ENCODE data around the gene PTGFR. TPM values are rescaled to one million over a fixed set of nuclear protein-coding genes. Genes with fewer than 3 reads are reported as not detected.

Gene PTGFR
- polyA plus RNA-seq, 1 experiment = 2.0 TPM

DNA sequence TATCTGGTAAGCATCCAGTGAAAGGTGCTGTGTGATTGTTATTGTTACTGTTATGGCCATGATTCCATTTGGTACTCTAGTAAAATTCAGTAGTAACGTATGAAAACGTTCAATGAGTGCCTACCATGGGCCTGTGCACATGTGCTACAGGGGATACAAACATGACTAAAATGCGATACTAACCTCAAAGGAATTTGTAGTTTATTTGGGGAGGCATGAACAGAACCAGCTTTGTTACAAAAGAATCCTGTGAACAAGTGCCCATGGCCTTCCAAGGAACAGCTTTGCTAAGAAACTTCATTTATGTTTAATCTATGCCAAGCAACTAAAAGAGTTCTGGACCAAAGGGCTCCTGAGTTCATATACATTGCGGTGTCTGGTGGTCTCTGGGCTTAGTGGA is 28.7 kb downstream of the PTGFR start:
- H3K9me3 ChIP-seq (ENCODE audit: control insufficient read depth, insufficient read depth, low read length) = no peaks in the 10 kb centered on the region
- TF ChIP-seq, protein P1, sequence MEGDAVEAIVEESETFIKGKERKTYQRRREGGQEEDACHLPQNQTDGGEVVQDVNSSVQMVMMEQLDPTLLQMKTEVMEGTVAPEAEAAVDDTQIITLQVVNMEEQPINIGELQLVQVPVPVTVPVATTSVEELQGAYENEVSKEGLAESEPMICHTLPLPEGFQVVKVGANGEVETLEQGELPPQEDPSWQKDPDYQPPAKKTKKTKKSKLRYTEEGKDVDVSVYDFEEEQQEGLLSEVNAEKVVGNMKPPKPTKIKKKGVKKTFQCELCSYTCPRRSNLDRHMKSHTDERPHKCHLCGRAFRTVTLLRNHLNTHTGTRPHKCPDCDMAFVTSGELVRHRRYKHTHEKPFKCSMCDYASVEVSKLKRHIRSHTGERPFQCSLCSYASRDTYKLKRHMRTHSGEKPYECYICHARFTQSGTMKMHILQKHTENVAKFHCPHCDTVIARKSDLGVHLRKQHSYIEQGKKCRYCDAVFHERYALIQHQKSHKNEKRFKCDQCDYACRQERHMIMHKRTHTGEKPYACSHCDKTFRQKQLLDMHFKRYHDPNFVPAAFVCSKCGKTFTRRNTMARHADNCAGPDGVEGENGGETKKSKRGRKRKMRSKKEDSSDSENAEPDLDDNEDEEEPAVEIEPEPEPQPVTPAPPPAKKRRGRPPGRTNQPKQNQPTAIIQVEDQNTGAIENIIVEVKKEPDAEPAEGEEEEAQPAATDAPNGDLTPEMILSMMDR (IDR thresholded peaks at IDR 0.05; ENCODE audit: low read depth, low read length) = no peak
- H3K27me3 ChIP-seq (ENCODE audit: control insufficient read depth, insufficient read depth, low read length) = no peaks in the 10 kb centered on the region
- peak; percentile 21 for DNase-seq (ENCODE audit: low read depth, low spot score)
- CTCF ChIA-PET = no interaction called here
- POLR2A ChIA-PET = no interaction called here
- H3K4me3 ChIP-seq (ENCODE audit: low read depth, low read length) = no peak overlapping the region
- H3K27ac ChIP-seq (ENCODE audit: low read depth, low read length) = no peak overlapping the region

DNA sequence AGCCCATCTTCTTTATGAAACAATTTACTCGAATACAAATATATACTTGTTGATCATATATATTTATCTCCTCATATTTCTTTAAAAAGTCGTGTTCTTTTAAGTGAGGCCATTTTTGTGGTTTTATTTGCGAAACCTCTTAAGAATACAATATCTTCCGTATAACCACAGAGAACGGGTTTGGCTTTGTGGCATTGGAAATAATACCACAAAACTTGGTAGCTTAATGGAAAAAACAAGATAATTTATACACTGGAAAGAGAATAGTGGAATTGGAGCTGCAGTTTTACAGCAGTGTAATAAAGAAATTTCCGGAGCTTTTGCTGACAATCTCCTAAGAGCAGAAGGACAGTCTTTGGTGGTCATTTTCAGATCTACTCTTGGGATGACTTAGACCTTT is 29.4 kb downstream of the PTGFR start:
- Histone ChIP-seq H3K27me3 (ENCODE audit: control insufficient read depth, insufficient read depth, low read length) (no peaks in the 10 kb centered on the region), H3K4me3 (ENCODE audit: low read depth, low read length) (no peak overlapping the region), H3K9me3 (ENCODE audit: control insufficient read depth, insufficient read depth, low read length) (no peaks in the 10 kb centered on the region), H3K27ac (ENCODE audit: low read depth, low read length) (no peak overlapping the region)
- CTCF ChIA-PET = interaction anchor here (0.7 kb wide), 1 partner anchor 87 kb away, joined by 4 read pairs; no protein-coding TSS in a partner anchor
- TF ChIP-seq, protein P1 (IDR thresholded peaks at IDR 0.05; ENCODE audit: low read depth, low read length) = no peak
- POLR2A ChIA-PET = no interaction called here
- no peak for DNase-seq (ENCODE audit: low read depth, low spot score)

DNA sequence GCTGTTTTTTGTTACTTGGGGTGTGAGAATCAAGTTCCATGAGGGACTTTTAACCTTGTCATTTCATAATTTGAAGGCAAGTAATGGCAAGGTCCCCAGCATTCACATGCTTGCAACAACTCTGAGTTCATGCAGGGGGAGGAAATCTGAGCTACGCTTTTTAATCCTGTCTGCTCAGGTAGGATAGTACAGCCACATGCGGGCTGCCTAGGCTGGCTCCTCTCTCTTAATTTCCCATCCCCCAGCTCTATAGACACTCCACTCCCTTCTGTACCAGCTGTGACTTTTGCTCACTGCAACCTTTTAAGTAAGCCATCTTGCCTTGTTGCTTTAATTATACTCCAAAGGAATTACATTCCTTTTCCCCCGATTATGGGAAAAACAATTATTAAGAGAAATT is 30.1 kb downstream of the PTGFR start:
- POLR2A ChIA-PET = no interaction called here
- DNase-seq (ENCODE audit: low read depth, low spot score) = no peak
- H3K9me3 ChIP-seq (ENCODE audit: control insufficient read depth, insufficient read depth, low read length) = no peaks in the 10 kb centered on the region
- H3K27me3 ChIP-seq (ENCODE audit: control insufficient read depth, insufficient read depth, low read length) = no peaks in the 10 kb centered on the region
- TF ChIP-seq, protein P1 (IDR thresholded peaks at IDR 0.05; ENCODE audit: low read depth, low read length) = no peak
- no peak overlapping the region for H3K27ac ChIP-seq (ENCODE audit: low read depth, low read length)
- CTCF ChIA-PET = interaction anchor here (0.7 kb wide), 1 partner anchor 86 kb away, joined by 4 read pairs; no protein-coding TSS in a partner anchor
- no peak overlapping the region for H3K4me3 ChIP-seq (ENCODE audit: low read depth, low read length)

DNA sequence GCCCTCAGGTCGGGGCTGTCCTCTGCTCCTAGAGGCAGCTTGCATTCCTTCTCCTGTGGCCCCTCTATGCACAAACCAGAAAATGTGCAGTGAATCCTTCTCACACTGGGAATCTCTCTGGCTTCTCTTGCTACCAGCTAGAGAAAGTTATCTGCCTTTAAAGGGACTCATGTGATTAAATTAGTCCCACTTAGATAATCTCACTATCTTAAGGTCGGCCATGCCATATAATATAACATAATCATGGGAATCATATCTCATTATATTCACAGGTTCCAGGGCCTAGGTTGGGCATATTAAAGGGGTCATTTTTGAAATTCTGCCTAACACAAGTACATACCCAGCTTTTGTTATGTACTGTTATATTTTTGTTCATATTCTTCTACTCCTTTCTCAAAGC is 31.4 kb downstream of the PTGFR start:
- CTCF ChIA-PET = no interaction called here
- Histone ChIP-seq H3K4me3 (ENCODE audit: low read depth, low read length) (no peak overlapping the region), H3K27ac (ENCODE audit: low read depth, low read length) (no peak overlapping the region), H3K9me3 (ENCODE audit: control insufficient read depth, insufficient read depth, low read length) (no peaks in the 10 kb centered on the region), H3K27me3 (ENCODE audit: control insufficient read depth, insufficient read depth, low read length) (no peaks in the 10 kb centered on the region)
- POLR2A ChIA-PET = no interaction called here
- no peak for DNase-seq (ENCODE audit: low read depth, low spot score)
- TF ChIP-seq, protein P1 (IDR thresholded peaks at IDR 0.05; ENCODE audit: low read depth, low read length) = no peak

DNA sequence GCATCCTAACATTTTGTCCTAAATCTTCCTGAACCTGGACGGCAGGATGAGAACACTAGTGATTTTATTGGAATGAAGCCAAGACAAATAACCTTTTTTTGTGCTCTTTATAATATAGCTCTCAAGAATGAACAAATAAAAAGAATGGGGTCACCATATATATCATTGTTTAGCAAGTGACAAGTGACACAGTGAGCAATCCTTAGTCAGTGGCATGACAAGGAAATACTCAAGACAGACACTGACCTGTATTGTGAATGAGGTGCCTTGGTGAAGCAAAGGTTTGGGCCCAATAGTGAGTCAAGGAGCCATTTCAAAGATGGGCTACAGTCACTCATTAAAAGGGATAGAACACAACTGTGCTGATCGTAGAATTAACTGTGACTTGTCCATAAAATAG is 35.7 kb downstream of the PTGFR start:
- ChIA-PET POLR2A (no interaction called here), CTCF (no interaction called here)
- Histone ChIP-seq H3K9me3 (ENCODE audit: control insufficient read depth, insufficient read depth, low read length) (no peaks in the 10 kb centered on the region), H3K27ac (ENCODE audit: low read depth, low read length) (no peak overlapping the region), H3K27me3 (ENCODE audit: control insufficient read depth, insufficient read depth, low read length) (no peaks in the 10 kb centered on the region), H3K4me3 (ENCODE audit: low read depth, low read length) (no peak overlapping the region)
- TF ChIP-seq, protein P1 (IDR thresholded peaks at IDR 0.05; ENCODE audit: low read depth, low read length) = no peak
- DNase-seq (ENCODE audit: low read depth, low spot score) = no peak
